ENCODE data around the gene IAPP.
"Not testable (repeated sequence)": the region's sequence is repeated elsewhere in the genome, so short reads cannot be mapped to it uniquely, and the experiment has no call there.

The IAPP gene

GRCh38 chr12:21339921-21340320 is 32.8 kb upstream of the IAPP start:
- Histone ChIP-seq H3K9me3 (replicated peaks in 1 of 11) (no peaks in the 10 kb centered on the region), H3K4me1 (peaks cover 0 to 7% (median 0%) of the 10 kb centered on the region in 10 experiments; a peak in 1 of 20 replicates), H3K36me3 (no peaks in the 10 kb centered on the region), H3K4me3 (no peak overlapping the region), H3K9ac (no peak overlapping the region), H3K27ac (no peak overlapping the region), H3K27me3 (no peaks in the 10 kb centered on the region), H3K4me2 (peak overlapping the region in 1 of 11 experiments; percentile 11; a peak in 1 of 22 replicates), H4K20me1 (no peaks in the 10 kb centered on the region)
- TF ChIP-seq Cebpa-rat (IDR thresholded peaks at IDR 0.05): no peak

- Histone ChIP-seq H3K27ac (no peak overlapping the region), H4K20me1 (no peaks in the 10 kb centered on the region), H3K4me2 (peak overlapping the region in 1 of 11 experiments; percentile 11; a peak in 1 of 22 replicates), H3K4me1 (peaks cover 0 to 7% (median 0%) of the 10 kb centered on the region in 10 experiments; a peak in 1 of 20 replicates), H3K9me3 (replicated peaks in 1 of 11) (no peaks in the 10 kb centered on the region), H3K4me3 (no peak overlapping the region), H3K27me3 (no peaks in the 10 kb centered on the region), H3K9ac (no peak overlapping the region), H3K36me3 (no peaks in the 10 kb centered on the region)
- TF ChIP-seq Cebpa-rat (IDR thresholded peaks at IDR 0.05): no peak
Observed at GRCh38 chr12:21340403-21340802, 32.3 kb upstream of the IAPP start.

- no peaks in the 10 kb centered on the region for H4K20me1 ChIP-seq
- H3K4me1 ChIP-seq: peaks cover 0 to 7% (median 0%) of the 10 kb centered on the region in 10 experiments; a peak in 1 of 20 replicates
- no peaks in the 10 kb centered on the region for H3K36me3 ChIP-seq
- H3K9ac ChIP-seq: no peak overlapping the region
- no peaks in the 10 kb centered on the region for H3K27me3 ChIP-seq
- no peak for TF ChIP-seq Cebpa-rat (IDR thresholded peaks at IDR 0.05)
- no peak overlapping the region for H3K27ac ChIP-seq
- H3K9me3 ChIP-seq (replicated peaks in 1 of 11): no peaks in the 10 kb centered on the region
- H3K4me2 ChIP-seq: no peak overlapping the region
- H3K4me3 ChIP-seq: no peak overlapping the region
Observed at GRCh38 chr12:21341769-21342168, 30.9 kb upstream of the IAPP start.

- no peak for TF ChIP-seq Cebpa-rat (IDR thresholded peaks at IDR 0.05)
Observed at GRCh38 chr12:21343636-21344035, 29.1 kb upstream of the IAPP start.

GRCh38 chr12:21346542-21347205 is 26.0 kb upstream of the IAPP start:
- Histone ChIP-seq H3K36me3 (no peaks in the 10 kb centered on the region), H4K20me1 (no peaks in the 10 kb centered on the region), H3K4me1 (no peaks in the 10 kb centered on the region), H3K9me3 (replicated peaks in 1 of 11) (no peaks in the 10 kb centered on the region), H3K4me3 (no peak overlapping the region), H3K9ac (no peak overlapping the region), H3K4me2 (no peak overlapping the region), H3K27ac (no peak overlapping the region), H3K27me3 (no peaks in the 10 kb centered on the region)
- no peak for TF ChIP-seq Cebpa-rat (IDR thresholded peaks at IDR 0.05)

More at GRCh38 chr12:21343636-21344035, 29.1 kb upstream of the IAPP start:
- H3K9me3 ChIP-seq (replicated peaks in 1 of 11): no peaks in the 10 kb centered on the region
- no peaks in the 10 kb centered on the region for H3K27me3 ChIP-seq
- H3K4me3 ChIP-seq: no peak overlapping the region
- H4K20me1 ChIP-seq: no peaks in the 10 kb centered on the region
- H3K4me2 ChIP-seq: no peak overlapping the region
- no peak overlapping the region for H3K9ac ChIP-seq
- H3K27ac ChIP-seq: no peak overlapping the region
- no peaks in the 10 kb centered on the region for H3K36me3 ChIP-seq
- peaks cover 0 to 7% (median 0%) of the 10 kb centered on the region in 10 experiments; a peak in 1 of 20 replicates for H3K4me1 ChIP-seq

- Histone ChIP-seq H3K9ac (no peak overlapping the region), H3K27ac (no peak overlapping the region), H3K4me3 (no peak overlapping the region), H3K4me2 (no peak overlapping the region), H3K4me1 (no peaks in the 10 kb centered on the region), H3K36me3 (no peaks in the 10 kb centered on the region), H3K27me3 (no peaks in the 10 kb centered on the region), H3K9me3 (replicated peaks in 1 of 11) (no peaks in the 10 kb centered on the region), H4K20me1 (no peaks in the 10 kb centered on the region)
- TF ChIP-seq Cebpa-rat (IDR thresholded peaks at IDR 0.05): no peak
Observed at GRCh38 chr12:21350975-21351374, 21.7 kb upstream of the IAPP start.

GRCh38 chr12:21353487-21353886 is 19.2 kb upstream of the IAPP start:
- Histone ChIP-seq H3K9me3 (replicated peaks in 1 of 11) (no peaks in the 10 kb centered on the region), H3K4me2 (no peak overlapping the region), H3K27ac (no peak overlapping the region), H3K27me3 (no peaks in the 10 kb centered on the region), H3K4me1 (no peaks in the 10 kb centered on the region), H3K4me3 (no peak overlapping the region), H3K36me3 (no peaks in the 10 kb centered on the region), H3K9ac (no peak overlapping the region), H4K20me1 (no peaks in the 10 kb centered on the region)
- no peak for TF ChIP-seq Cebpa-rat (IDR thresholded peaks at IDR 0.05)

GRCh38 chr12:21353948-21354347 is 18.8 kb upstream of the IAPP start:
- H3K9me3 ChIP-seq (replicated peaks in 1 of 11): no peaks in the 10 kb centered on the region
- TF ChIP-seq Cebpa-rat (IDR thresholded peaks at IDR 0.05): no peak
- no peak overlapping the region for H3K27ac ChIP-seq
- H3K36me3 ChIP-seq: no peaks in the 10 kb centered on the region
- H3K9ac ChIP-seq: no peak overlapping the region
- H3K4me2 ChIP-seq: no peak overlapping the region
- H4K20me1 ChIP-seq: no peaks in the 10 kb centered on the region
- H3K4me1 ChIP-seq: no peaks in the 10 kb centered on the region
- no peaks in the 10 kb centered on the region for H3K27me3 ChIP-seq
- no peak overlapping the region for H3K4me3 ChIP-seq

- no peaks in the 10 kb centered on the region for H4K20me1 ChIP-seq
Observed at GRCh38 chr12:21354641-21355040, 18.1 kb upstream of the IAPP start.

GRCh38 chr12:21360632-21361031 is 12.1 kb upstream of the IAPP start:
- H3K27me3 ChIP-seq; H3K9me3 ChIP-seq (replicated peaks in 1 of 11); H4K20me1 ChIP-seq; H3K4me1 ChIP-seq; H3K4me3 ChIP-seq; H3K27ac ChIP-seq; H3K4me2 ChIP-seq; H3K36me3 ChIP-seq; H3K9ac ChIP-seq: not testable (repeated sequence)

More at GRCh38 chr12:21354641-21355040, 18.1 kb upstream of the IAPP start:
- H3K36me3 ChIP-seq: no peaks in the 10 kb centered on the region
- no peak overlapping the region for H3K4me2 ChIP-seq
- H3K4me1 ChIP-seq: no peaks in the 10 kb centered on the region
- no peak for TF ChIP-seq Cebpa-rat (IDR thresholded peaks at IDR 0.05)
- no peak overlapping the region for H3K27ac ChIP-seq
- H3K9me3 ChIP-seq (replicated peaks in 1 of 11): no peaks in the 10 kb centered on the region
- H3K4me3 ChIP-seq: no peak overlapping the region
- no peak overlapping the region for H3K9ac ChIP-seq
- H3K27me3 ChIP-seq: no peaks in the 10 kb centered on the region
